ENCODE data around the gene WHRN.

The WHRN gene

GRCh38 chr9:114491430-114492003 lies 13.8 kb downstream of the WHRN start:
- DNase-seq (ENCODE audit: low read depth) = no peak

DNA sequence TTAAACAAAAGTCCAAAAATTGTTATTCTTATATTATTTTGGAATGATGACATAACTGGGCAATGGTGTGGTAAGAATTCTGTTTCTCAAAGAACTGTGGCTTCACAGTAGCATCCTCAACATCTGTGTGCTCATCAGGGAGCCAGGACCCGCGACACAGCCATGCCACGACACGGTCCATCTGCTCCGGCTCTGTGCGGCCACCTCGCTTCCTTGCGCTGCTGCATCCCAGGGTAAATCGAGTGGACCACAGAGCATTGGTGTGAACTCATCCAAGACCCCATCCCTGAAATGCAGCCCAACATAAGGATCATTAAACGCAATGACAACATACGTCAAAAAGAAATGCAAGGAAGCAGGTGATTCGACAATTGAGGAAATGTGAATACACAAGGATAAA lies 15.3 kb downstream of the WHRN start:
- no peak for DNase-seq (ENCODE audit: low read depth)

GRCh38 chr9:114488398-114489129 lies 16.7 kb downstream of the WHRN start:
- no peak for DNase-seq (ENCODE audit: low read depth)

- peak; percentile 31 for DNase-seq (ENCODE audit: low read depth)
Observed at GRCh38 chr9:114487607-114488300, 17.5 kb downstream of the WHRN start.

DNA sequence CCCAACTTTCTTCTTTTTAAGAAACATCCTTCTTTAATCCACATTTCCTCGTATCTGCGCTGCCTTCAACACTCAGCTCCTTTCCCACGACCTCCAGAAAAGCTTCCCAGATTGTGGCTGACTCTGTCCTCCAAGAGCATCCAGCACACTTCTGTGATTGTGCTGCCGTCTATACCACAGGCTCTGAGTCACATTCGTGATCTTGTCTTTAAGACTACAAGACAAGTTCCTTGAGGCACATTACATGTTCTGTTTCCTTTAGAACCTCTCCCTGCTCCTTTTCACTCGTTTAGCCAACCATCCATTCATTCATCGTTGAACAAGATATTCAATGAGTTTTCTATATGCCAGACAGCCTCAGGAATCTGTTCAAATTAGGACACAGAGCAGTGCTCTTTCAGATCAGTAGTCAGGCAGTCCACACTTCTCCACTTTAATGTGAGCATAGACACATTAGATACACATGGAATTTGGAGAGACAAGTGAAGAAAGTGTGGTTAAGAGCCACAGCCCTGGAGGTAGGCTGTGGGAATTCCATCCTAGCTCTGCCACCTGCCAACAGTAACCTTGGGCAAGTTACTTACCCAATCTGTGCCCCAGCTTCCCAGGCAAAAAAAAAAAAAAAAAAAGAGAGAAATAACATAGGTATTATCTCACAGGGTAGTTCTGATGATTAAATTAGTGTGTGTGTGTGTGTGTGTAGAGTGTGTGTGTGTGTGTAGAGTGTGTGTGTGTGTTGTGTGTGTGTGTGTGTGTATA lies 18.9 kb downstream of the WHRN start:
- no peak for DNase-seq (ENCODE audit: low read depth)

- peak; percentile 16 for DNase-seq (ENCODE audit: low read depth)
Observed at GRCh38 chr9:114484854-114485443, 20.3 kb downstream of the WHRN start.

- DNase-seq (ENCODE audit: low read depth) = no peak
Observed at GRCh38 chr9:114484215-114484853, 20.9 kb downstream of the WHRN start.

DNA sequence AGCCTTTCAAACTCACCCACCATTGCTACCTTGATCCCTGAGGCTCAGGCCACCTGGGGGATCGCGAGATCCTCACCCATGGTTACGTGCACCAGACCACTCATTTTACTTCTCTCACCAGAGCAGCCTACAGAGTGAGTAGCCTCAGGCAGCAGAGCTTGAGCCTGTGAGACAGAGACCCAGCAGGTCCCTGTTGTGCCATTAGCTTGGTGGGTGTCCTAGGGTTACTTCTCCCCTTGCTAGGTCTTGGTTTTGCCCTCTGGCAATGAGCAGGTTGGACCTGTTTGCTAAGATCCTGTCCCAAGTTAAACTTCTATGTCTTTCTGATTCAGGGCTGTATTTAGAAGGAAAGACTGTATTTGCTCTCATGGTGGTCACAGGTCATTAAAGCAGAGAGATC lies 21.8 kb downstream of the WHRN start:
- DNase-seq (ENCODE audit: low read depth) = no peak

DNA sequence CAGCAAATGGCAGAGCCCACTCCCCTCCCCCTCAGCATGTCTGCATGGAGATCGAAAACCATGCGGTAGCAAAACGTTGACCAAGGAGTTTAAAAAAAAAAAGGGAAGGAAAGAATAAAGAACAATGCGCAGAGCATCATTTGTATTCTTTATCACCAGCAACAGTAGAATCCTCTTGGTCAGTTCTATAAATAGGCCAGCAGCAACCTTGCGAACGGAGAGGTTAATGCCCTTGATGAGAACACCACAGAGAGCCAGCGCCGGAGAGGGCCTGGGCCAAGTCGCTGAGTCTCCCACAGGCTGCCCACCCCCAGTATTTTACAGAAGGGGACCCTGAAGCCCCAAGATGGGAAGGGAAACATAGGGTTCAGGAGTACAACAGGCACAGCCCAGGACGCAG lies 22.7 kb downstream of the WHRN start:
- no peak for DNase-seq (ENCODE audit: low read depth)

GRCh38 chr9:114481789-114482188 lies 23.5 kb downstream of the WHRN start:
- DNase-seq (ENCODE audit: low read depth) = no peak

DNA sequence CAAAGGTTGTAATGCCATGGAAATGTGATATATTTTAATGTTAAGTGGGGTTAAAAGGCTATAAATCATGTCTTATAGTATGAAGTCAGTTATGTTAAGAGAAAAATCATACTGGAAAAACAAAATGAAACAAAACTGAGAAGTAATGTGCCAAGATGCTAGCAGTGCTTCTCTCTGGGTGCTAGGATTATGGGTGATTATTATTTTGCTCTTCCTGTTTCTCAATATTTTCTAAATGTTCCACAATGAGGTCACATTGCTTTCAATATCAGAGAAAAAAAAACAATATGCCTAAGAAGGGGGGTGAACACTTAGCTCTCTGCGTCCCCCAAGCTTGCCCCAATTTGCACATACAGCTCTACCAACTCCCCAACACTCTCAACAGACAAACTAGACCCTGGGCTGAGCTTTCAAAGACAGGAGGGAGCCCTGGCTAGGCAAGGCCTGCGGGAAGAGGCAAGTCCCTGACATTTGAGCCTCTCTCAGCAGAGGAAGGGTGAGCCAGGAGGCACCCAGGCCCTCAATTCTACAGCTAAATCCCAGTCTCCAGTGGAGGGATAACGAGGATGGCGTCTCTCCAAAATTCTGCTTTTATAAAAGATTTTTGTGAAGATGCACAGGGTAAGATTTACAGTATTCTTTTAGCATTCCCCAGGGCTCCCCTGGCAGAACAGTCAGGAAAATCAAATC lies 24.4 kb downstream of the WHRN start:
- no peak for DNase-seq (ENCODE audit: low read depth)

- DNase-seq (ENCODE audit: low read depth) = no peak
Observed at GRCh38 chr9:114478871-114479270, 26.4 kb downstream of the WHRN start.

GRCh38 chr9:114478459-114478858 lies 26.8 kb downstream of the WHRN start:
- DNase-seq (ENCODE audit: low read depth) = no peak

DNA sequence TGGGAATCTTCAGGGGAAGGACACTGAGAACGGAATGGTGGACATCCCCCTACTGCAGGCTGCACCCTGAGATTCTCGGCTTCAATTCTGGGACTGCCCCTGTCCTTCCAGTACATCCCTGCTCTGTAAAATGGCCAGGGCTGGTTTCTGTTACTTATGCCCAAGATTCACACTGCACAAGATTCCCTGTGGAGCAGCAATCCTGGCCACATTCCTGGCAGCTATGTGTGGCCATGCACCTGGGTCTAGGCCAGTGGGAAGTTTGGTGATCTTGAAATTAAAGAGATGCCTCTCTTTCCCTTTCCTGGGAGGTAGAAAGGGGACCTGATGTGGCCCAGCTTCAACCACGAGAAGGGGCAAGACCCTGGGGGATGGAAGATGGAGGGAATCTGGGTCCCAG lies 27.6 kb downstream of the WHRN start:
- no peak for DNase-seq (ENCODE audit: low read depth)

DNA sequence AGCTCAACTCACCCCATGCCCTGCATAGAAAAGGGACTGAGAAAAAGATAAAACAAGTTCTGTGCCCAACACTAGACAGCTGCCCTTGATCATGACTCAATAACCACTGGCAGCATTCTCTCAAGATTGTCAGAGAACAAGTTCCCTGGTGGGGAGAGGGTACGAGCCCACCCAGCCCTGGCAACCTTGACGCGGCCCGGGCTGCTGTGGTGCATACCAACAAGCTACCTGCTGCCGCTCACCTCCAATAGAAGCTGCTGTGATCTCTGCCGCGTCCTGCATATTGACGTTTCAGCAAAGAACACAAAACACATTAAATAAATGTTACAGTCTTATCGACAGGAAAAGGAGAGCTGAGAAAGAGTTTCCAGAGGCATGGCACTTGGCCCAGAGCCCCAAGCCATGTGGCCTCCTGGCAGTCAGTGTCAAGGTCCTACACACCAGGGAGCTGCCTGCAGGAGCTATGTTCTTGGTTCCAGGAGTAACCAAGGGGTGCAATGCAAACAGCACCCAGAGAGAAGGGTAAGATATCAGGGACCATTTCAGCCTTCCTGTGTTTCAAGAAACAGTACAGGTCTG lies 28.3 kb downstream of the WHRN start:
- DNase-seq (ENCODE audit: low read depth) = no peak

- DNase-seq (ENCODE audit: low read depth) = no peak
Observed at GRCh38 chr9:114475412-114476135, 29.7 kb downstream of the WHRN start.

GRCh38 chr9:114474425-114474824 lies 30.8 kb downstream of the WHRN start:
- no peak for DNase-seq (ENCODE audit: low read depth)

GRCh38 chr9:114473447-114473801 lies 31.8 kb downstream of the WHRN start:
- no peak for DNase-seq (ENCODE audit: low read depth)

GRCh38 chr9:114472765-114473446 lies 32.4 kb downstream of the WHRN start:
- DNase-seq (ENCODE audit: low read depth) = no peak

DNA sequence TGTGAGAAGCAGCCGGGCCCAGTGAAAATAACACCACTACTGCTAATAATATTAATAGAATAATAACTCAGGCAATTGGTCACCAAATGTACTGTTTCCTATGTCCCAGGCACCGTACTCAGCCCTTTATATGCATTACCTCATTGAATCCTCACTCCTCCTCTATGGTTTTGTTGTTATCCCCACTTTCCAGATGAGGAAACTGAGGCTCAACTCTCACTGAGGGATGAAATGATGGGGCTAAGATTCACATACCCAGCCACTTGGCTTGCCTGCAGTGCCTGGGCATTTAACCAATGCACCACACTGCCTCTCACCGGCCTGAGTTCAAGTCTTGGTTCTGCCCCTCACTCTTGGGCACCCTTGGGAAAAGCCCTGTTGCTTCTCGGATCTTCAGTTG lies 34.1 kb downstream of the WHRN start:
- no peak for DNase-seq (ENCODE audit: low read depth)
